Myometrial cell (primary cell): ENCODE data around the gene ASZ1. TPM values are rescaled to one million over a fixed set of nuclear protein-coding genes. Genes with fewer than 3 reads are reported as not detected.

Experiments
- total RNA-seq: library from RNA; depleted of rRNA; stranded (reverse); fragments of >200 nt; gene quantifications from 2 replicates; pipeline ENCODE4 v1.2.3, GENCODE V29; 2015

ASZ1 gene
- not detected in 2 replicates for total RNA-seq

GRCh38 chr7:117427258-117427701 lies at the start of gene ASZ1:
Gene ASZ1, minus strand, starts transcription at chr7:117427493. Its CDS starts 33 bp downstream, at chr7:117427460.

GRCh38 chr7:117322741-117323304 lies 104.5 kb downstream of the ASZ1 start, which contains the start of gene WNT2:
Gene WNT2, minus strand, starts transcription at chr7:117323058. Its CDS starts 69 bp downstream, at chr7:117322989.

Other genes with a start within 250 kb of the ASZ1 start
- 1.2 and 2.7 TPM in 2 replicates for gene WNT2, start 104.4 kb downstream of the ASZ1 start, total RNA-seq
- gene CFTR, start 52.5 kb upstream of the ASZ1 start, total RNA-seq, result under 0.01 TPM in 1 of 2 replicates, not detected in the other